HL-60 (cell line): ENCODE data around the gene UFD1.

Experiments
- CTCF ChIP-seq: IDR thresholded peaks from one replicate; pipeline ENCODE4 v1.5.1; 2011; ENCODE audit warnings: low read length, control low read depth, inconsistent platforms; ENCODE audit not compliant: insufficient read depth
- GABPA ChIP-seq: IDR thresholded peaks from 2 replicates; pipeline ENCODE4 v1.6.1; 2012; ENCODE audit warnings: low read depth
- POLR2AphosphoS5 ChIP-seq: IDR thresholded peaks from 2 replicates; pipeline ENCODE4 v1.6.1; 2012; ENCODE audit warnings: low read depth
- SPI1 ChIP-seq: IDR thresholded peaks from 2 replicates; pipeline ENCODE4 v1.6.1; 2012; ENCODE audit warnings: low read depth, mild to moderate bottlenecking, borderline replicate concordance
- TF ChIP-seq, protein P1 (sequence below): IDR thresholded peaks from 2 replicates; pipeline ENCODE4 v1.6.1; 2012; ENCODE audit warnings: low read depth; ENCODE audit not compliant: insufficient replicate concordance

DNA sequence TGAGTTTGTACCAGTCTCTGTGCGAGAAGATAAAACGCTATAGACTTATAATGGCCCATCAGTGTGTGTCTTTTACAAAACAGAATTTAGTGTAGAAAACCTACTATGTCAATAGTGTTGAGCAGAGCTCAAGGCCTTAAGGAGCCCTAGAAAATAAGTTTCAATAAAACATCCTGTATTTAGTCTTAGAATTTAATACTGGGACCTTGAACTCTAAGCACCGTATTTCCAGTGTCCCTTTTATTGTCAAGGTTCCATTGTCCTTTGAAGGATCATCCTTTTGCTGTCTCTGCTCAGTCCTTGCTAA, 17.3 kb upstream of the UFD1 start:
- TF ChIP-seq CTCF: no peak
- TF ChIP-seq, protein P1, sequence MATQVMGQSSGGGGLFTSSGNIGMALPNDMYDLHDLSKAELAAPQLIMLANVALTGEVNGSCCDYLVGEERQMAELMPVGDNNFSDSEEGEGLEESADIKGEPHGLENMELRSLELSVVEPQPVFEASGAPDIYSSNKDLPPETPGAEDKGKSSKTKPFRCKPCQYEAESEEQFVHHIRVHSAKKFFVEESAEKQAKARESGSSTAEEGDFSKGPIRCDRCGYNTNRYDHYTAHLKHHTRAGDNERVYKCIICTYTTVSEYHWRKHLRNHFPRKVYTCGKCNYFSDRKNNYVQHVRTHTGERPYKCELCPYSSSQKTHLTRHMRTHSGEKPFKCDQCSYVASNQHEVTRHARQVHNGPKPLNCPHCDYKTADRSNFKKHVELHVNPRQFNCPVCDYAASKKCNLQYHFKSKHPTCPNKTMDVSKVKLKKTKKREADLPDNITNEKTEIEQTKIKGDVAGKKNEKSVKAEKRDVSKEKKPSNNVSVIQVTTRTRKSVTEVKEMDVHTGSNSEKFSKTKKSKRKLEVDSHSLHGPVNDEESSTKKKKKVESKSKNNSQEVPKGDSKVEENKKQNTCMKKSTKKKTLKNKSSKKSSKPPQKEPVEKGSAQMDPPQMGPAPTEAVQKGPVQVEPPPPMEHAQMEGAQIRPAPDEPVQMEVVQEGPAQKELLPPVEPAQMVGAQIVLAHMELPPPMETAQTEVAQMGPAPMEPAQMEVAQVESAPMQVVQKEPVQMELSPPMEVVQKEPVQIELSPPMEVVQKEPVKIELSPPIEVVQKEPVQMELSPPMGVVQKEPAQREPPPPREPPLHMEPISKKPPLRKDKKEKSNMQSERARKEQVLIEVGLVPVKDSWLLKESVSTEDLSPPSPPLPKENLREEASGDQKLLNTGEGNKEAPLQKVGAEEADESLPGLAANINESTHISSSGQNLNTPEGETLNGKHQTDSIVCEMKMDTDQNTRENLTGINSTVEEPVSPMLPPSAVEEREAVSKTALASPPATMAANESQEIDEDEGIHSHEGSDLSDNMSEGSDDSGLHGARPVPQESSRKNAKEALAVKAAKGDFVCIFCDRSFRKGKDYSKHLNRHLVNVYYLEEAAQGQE: no peak
- no peak for TF ChIP-seq POLR2AphosphoS5
- no peak for TF ChIP-seq SPI1
- no peak for TF ChIP-seq GABPA
